NCI-H146 (cell line): Measurements from ENCODE around the gene GRAP2.
"Not testable (repeated sequence)": the region's sequence is repeated elsewhere in the genome, so short reads cannot be mapped to it uniquely, and the experiment has no call there.

Source experiments
- DNase-seq: peaks from one replicate; lab custom pipeline; 2025; lab: John Stamatoyannopoulos, UW

Gene GRAP2

GRCh38 chr22:39967103-39967829, 66.4 kb downstream of the GRAP2 start:
- peak; percentile 4 for DNase-seq

GRCh38 chr22:39967996-39968972, 67.4 kb downstream of the GRAP2 start:
- DNase-seq, result no peak

- DNase-seq, result no peak
These were observed 69.9 kb downstream of the GRAP2 start for GRCh38 chr22:39970742-39971141.

GRCh38 chr22:39972641-39973040, 71.8 kb downstream of the GRAP2 start:
- DNase-seq, result no peak

- no peak for DNase-seq
These were observed 72.8 kb downstream of the GRAP2 start for GRCh38 chr22:39973656-39974055.

GRCh38 chr22:39974065-39974464, 73.2 kb downstream of the GRAP2 start:
- no peak for DNase-seq

GRCh38 chr22:39979048-39979447, 78.2 kb downstream of the GRAP2 start:
- no peak for DNase-seq

GRCh38 chr22:39979458-39979857, 78.6 kb downstream of the GRAP2 start:
- DNase-seq, result no peak

GRCh38 chr22:39980596-39980995, 79.7 kb downstream of the GRAP2 start:
- no peak for DNase-seq

GRCh38 chr22:39983346-39983745, 82.5 kb downstream of the GRAP2 start:
- DNase-seq, result no peak

- DNase-seq, result no peak
These were observed 83.1 kb downstream of the GRAP2 start for GRCh38 chr22:39984006-39984405.

- DNase-seq, result no peak
These were observed 83.9 kb downstream of the GRAP2 start for GRCh38 chr22:39984746-39985145.

GRCh38 chr22:39985383-39986035, 84.6 kb downstream of the GRAP2 start:
- no peak for DNase-seq

GRCh38 chr22:39988386-39989114, 87.7 kb downstream of the GRAP2 start:
- no peak for DNase-seq

GRCh38 chr22:39989633-39990032, 88.7 kb downstream of the GRAP2 start:
- DNase-seq, result no peak

- DNase-seq, result no peak
These were observed 89.8 kb downstream of the GRAP2 start for GRCh38 chr22:39990686-39991085.

- DNase-seq, result no peak
These were observed 90.4 kb downstream of the GRAP2 start for GRCh38 chr22:39991159-39991860.

GRCh38 chr22:39992088-39992826, 91.4 kb downstream of the GRAP2 start:
- no peak for DNase-seq

GRCh38 chr22:39992894-39993293, 92.0 kb downstream of the GRAP2 start:
- DNase-seq, result not testable (repeated sequence)

GRCh38 chr22:39994041-39994565, 93.2 kb downstream of the GRAP2 start:
- DNase-seq, result no peak
